Kidney epithelial cell (primary cell): ENCODE measurements around the gene MYO1F. TPM values are rescaled to one million over a fixed set of nuclear protein-coding genes. Genes with fewer than 3 reads are reported as not detected.
A peak's percentile ranks its signal among the peaks of the same experiment; 100 is the strongest.
"Not testable (repeated sequence)": the region's sequence is repeated elsewhere in the genome, so short reads cannot be mapped to it uniquely, and the experiment has no call there.

Experiments
- DNase-seq: peaks from one replicate; pipeline ENCODE4 v3.0.0-alpha.2; 2010; ENCODE audit warnings: low read depth
- H3K27me3 ChIP-seq: 2 replicates; pipeline ENCODE4 v1.6.0; 2011; ENCODE audit warnings: low read length; ENCODE audit not compliant: control insufficient read depth, insufficient read depth
- H3K36me3 ChIP-seq: 2 replicates; pipeline ENCODE4 v1.5.1; 2011; ENCODE audit warnings: low read length; ENCODE audit not compliant: control insufficient read depth, insufficient read depth
- H3K4me3 ChIP-seq: 2 replicates; pipeline ENCODE4 v1.5.1; 2011; ENCODE audit warnings: low read depth, mild to moderate bottlenecking, control low read depth, low read length
- CTCF ChIP-seq: IDR thresholded peaks from 2 replicates; pipeline ENCODE4 v1.5.1; 2011; ENCODE audit warnings: mild to moderate bottlenecking, moderate library complexity, low read length, control low read depth, inconsistent platforms; ENCODE audit not compliant: insufficient read depth, poor library complexity, severe bottlenecking
- total RNA-seq: library from RNA; depleted of rRNA; stranded (reverse); fragments of >200 nt; gene quantifications from 2 replicates; pipeline ENCODE4 v1.2.3, GENCODE V29; 2015

MYO1F gene
- total RNA-seq, 1 donor from 2014 or later, result 0.08 TPM

- no peak overlapping the region for H3K4me3 ChIP-seq
- no peak for DNase-seq
- peaks cover 8% of the 10 kb centered on the region for H3K27me3 ChIP-seq
- no peaks in the 10 kb centered on the region for H3K36me3 ChIP-seq
- no peak for TF ChIP-seq CTCF
Measured at GRCh38 chr19:8575467-8575997, 1.7 kb downstream of the MYO1F start.

- not testable (repeated sequence) for H3K4me3 ChIP-seq, DNase-seq, H3K27me3 ChIP-seq, H3K36me3 ChIP-seq
Measured at GRCh38 chr19:8574619-8574922, 2.7 kb downstream of the MYO1F start.

- TF ChIP-seq CTCF, result no peak
Measured at GRCh38 chr19:8573316-8573715, 3.9 kb downstream of the MYO1F start.

GRCh38 chr19:8571006-8571411, 6.2 kb downstream of the MYO1F start:
- no peak overlapping the region for H3K4me3 ChIP-seq
- no peak for TF ChIP-seq CTCF
- no peak for DNase-seq
- H3K27me3 ChIP-seq, result no peaks in the 10 kb centered on the region
- H3K36me3 ChIP-seq, result no peaks in the 10 kb centered on the region

More at GRCh38 chr19:8573316-8573715, 3.9 kb downstream of the MYO1F start:
- Histone ChIP-seq H3K27me3 (peaks cover 3% of the 10 kb centered on the region), H3K4me3 (no peak overlapping the region), H3K36me3 (no peaks in the 10 kb centered on the region)
- no peak for DNase-seq

GRCh38 chr19:8569066-8569771, 8.0 kb downstream of the MYO1F start:
- DNase-seq, result peak; percentile 80
- no peak for TF ChIP-seq CTCF
- no peak overlapping the region for H3K4me3 ChIP-seq

GRCh38 chr19:8567522-8568172, 9.6 kb downstream of the MYO1F start:
- no peaks in the 10 kb centered on the region for H3K36me3 ChIP-seq
- no peaks in the 10 kb centered on the region for H3K27me3 ChIP-seq
- DNase-seq, result no peak
- no peak overlapping the region for H3K4me3 ChIP-seq
- TF ChIP-seq CTCF, result no peak

More at GRCh38 chr19:8569066-8569771, 8.0 kb downstream of the MYO1F start:
- H3K27me3 ChIP-seq, result no peaks in the 10 kb centered on the region
- H3K36me3 ChIP-seq, result no peaks in the 10 kb centered on the region
